Measurements from ENCODE around the gene MAG.

The MAG gene

GRCh38 chr19:35256566-35256965, 35.4 kb upstream of the MAG start:
- Histone ChIP-seq H3K36me3 (ENCODE audit: control insufficient read depth, insufficient read depth, low read length, severe bottlenecking) (no peaks in the 10 kb centered on the region), H3K9ac (ENCODE audit: low read length) (no peak overlapping the region), H3K9me3 (ENCODE audit: control insufficient read depth, low read length) (no peaks in the 10 kb centered on the region), H3K4me1 (ENCODE audit: control insufficient read depth, insufficient read depth, low read length) (no peaks in the 10 kb centered on the region), H3K27me3 (replicated peaks; ENCODE audit: control insufficient read depth, insufficient read depth, low read length) (peaks cover 20% of the 10 kb centered on the region), H3K4me3 (ENCODE audit: low read length) (no peak overlapping the region)
- DNase-seq (ENCODE audit: low read depth) = no peak

DNA sequence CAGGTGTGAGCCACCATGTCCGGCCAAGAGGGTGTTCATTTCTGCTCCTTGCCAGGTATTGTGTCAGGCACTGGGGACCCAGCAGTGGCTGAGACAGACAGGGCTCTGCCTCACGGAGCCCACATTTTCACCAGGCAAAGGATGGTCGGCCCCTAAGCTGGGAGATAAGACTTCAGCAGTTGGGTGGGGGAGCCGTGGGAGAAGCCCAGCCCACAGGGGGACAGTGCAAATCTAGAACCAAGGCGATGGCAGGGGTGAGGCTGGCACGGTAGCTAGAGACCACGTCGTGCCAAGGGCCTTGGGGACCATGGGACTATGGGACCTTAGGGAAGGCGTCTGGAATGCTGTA, 34.9 kb upstream of the MAG start:
- Histone ChIP-seq H3K4me3 (ENCODE audit: low read length) (no peak overlapping the region), H3K36me3 (ENCODE audit: control insufficient read depth, insufficient read depth, low read length, severe bottlenecking) (no peaks in the 10 kb centered on the region), H3K9me3 (ENCODE audit: control insufficient read depth, low read length) (no peaks in the 10 kb centered on the region), H3K27me3 (replicated peaks; ENCODE audit: control insufficient read depth, insufficient read depth, low read length) (peaks cover 20% of the 10 kb centered on the region), H3K9ac (ENCODE audit: low read length) (no peak overlapping the region), H3K4me1 (ENCODE audit: control insufficient read depth, insufficient read depth, low read length) (no peaks in the 10 kb centered on the region)
- no peak for DNase-seq (ENCODE audit: low read depth)

DNA sequence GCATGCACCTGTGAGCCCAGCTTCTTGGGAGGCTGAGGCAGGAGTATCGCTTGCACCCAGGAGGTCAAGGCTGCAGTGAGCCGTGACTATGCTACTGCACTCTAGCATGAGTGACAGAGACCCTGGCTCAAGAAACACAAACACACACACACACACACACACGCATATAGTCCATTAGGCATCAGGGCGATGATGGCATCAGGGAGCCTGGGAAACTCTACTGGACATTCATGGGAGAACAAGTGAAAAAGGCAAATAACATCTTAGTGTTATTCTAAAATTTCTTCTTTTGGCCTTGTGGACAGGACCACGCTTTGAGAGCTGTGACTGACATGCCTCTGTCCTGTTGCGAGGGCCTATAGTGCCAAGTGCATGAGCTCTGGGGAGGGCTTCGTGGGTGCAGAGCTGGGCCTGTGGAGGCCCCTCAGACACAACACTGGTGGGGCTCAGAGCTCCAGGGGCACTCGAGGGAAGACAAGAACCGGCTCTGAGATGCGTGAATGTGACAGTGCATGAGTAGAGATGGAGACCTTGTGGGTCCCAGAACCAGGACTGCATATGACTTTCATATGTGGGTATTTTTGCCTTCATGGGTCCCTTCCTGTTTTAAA, 31.2 kb upstream of the MAG start:
- DNase-seq (ENCODE audit: low read depth) = no peak
- Histone ChIP-seq H3K36me3 (ENCODE audit: control insufficient read depth, insufficient read depth, low read length, severe bottlenecking) (no peaks in the 10 kb centered on the region), H3K9ac (ENCODE audit: low read length) (no peak overlapping the region), H3K4me1 (ENCODE audit: control insufficient read depth, insufficient read depth, low read length) (peaks cover 11% of the 10 kb centered on the region), H3K4me3 (ENCODE audit: low read length) (no peak overlapping the region), H3K9me3 (ENCODE audit: control insufficient read depth, low read length) (no peaks in the 10 kb centered on the region), H3K27me3 (replicated peaks; ENCODE audit: control insufficient read depth, insufficient read depth, low read length) (peaks cover 20% of the 10 kb centered on the region)

GRCh38 chr19:35261356-35262100, 30.4 kb upstream of the MAG start:
- H3K4me1 ChIP-seq (ENCODE audit: control insufficient read depth, insufficient read depth, low read length) = peaks cover 19% of the 10 kb centered on the region

DNA sequence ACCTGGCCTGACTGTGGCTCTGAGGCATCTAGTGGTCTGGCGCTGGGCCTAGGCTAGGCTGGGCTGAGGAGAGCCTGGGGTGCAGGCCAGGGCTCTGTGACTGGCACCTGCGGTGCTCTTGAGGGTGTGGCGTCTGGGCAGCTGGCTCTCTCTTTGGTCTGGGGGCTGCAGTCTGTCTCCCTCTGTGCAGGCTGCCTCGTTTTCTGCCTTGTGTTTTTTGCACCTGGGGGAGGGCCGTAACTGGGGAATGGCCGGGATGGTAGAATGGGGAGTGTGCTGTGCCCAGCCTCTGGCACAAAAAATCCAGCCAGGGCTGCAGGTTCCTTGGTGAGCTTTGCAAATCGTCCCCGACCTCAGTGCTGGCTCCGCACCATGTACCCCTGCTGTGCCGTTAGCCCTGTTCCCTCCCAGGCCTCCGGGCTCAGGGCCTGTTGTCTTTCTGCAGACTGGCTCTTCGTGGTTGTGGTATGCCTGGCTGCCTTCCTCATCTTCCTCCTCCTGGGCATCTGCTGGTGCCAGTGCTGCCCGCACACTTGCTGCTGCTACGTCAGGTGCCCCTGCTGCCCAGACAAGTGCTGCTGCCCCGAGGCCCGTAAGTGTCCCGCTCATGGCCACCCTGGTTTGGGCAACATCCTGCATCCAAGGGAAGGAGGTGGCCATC, 29.7 kb upstream of the MAG start:
- DNase-seq (ENCODE audit: low read depth) = no peak
- Histone ChIP-seq H3K4me3 (ENCODE audit: low read length) (no peak overlapping the region), H3K4me1 (ENCODE audit: control insufficient read depth, insufficient read depth, low read length) (peaks cover 23% of the 10 kb centered on the region), H3K36me3 (ENCODE audit: control insufficient read depth, insufficient read depth, low read length, severe bottlenecking) (no peaks in the 10 kb centered on the region), H3K27me3 (replicated peaks; ENCODE audit: control insufficient read depth, insufficient read depth, low read length) (peaks cover 16% of the 10 kb centered on the region), H3K9me3 (ENCODE audit: control insufficient read depth, low read length) (no peaks in the 10 kb centered on the region), H3K9ac (ENCODE audit: low read length) (no peak overlapping the region)

More at GRCh38 chr19:35261356-35262100, 30.4 kb upstream of the MAG start:
- H3K36me3 ChIP-seq (ENCODE audit: control insufficient read depth, insufficient read depth, low read length, severe bottlenecking) = no peaks in the 10 kb centered on the region
- H3K9ac ChIP-seq (ENCODE audit: low read length) = no peak overlapping the region
- H3K9me3 ChIP-seq (ENCODE audit: control insufficient read depth, low read length) = no peaks in the 10 kb centered on the region
- H3K27me3 ChIP-seq (replicated peaks; ENCODE audit: control insufficient read depth, insufficient read depth, low read length) = peaks cover 20% of the 10 kb centered on the region
- DNase-seq (ENCODE audit: low read depth) = no peak
- no peak overlapping the region for H3K4me3 ChIP-seq (ENCODE audit: low read length)

- no peaks in the 10 kb centered on the region for H3K9me3 ChIP-seq (ENCODE audit: control insufficient read depth, low read length)
- H3K27me3 ChIP-seq (replicated peaks; ENCODE audit: control insufficient read depth, insufficient read depth, low read length) = no peaks in the 10 kb centered on the region
- H3K4me1 ChIP-seq (ENCODE audit: control insufficient read depth, insufficient read depth, low read length) = peaks cover 23% of the 10 kb centered on the region
- no peak overlapping the region for H3K9ac ChIP-seq (ENCODE audit: low read length)
- H3K36me3 ChIP-seq (ENCODE audit: control insufficient read depth, insufficient read depth, low read length, severe bottlenecking) = no peaks in the 10 kb centered on the region
- DNase-seq (ENCODE audit: low read depth) = no peak
- no peak overlapping the region for H3K4me3 ChIP-seq (ENCODE audit: low read length)
Measured at GRCh38 chr19:35264268-35265125, 27.5 kb upstream of the MAG start.

DNA sequence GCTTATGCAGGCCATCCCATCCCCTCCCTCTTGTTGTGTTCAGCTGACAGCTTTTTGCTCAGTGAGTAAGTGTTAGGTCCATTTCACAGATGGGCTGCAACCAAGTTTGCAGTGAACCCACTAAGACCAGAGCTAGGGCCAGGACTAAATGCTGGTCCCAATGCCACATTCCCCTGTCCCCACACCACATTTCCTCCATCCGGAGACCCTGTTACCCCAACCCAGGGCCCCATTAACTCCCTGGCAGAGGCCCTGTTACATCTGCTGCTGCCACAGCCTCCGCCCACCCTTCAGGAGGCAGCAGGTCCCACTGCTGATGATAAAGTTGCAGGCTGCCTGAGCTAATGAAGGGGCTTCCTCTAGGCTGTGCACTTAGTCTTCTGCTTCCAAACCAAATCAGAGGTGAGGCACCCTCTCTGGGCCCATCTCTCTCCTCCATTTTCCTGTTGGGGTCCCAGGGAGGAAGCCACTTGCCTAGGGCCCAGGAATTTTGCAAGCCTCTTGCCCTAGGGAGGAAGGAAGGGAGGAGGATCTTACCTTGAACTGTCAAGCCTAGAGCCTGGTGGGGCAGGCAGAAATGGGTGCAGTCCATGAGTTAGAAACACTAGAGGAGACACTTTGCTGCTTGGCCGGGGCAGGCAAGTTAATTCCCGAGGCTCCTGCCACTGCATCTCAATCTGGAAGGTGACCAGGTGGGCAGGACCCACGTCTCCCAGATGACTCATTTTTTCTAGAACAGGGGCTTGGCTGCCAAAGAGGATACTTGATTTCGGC, 26.6 kb upstream of the MAG start:
- H3K4me1 ChIP-seq (ENCODE audit: control insufficient read depth, insufficient read depth, low read length) = peaks cover 23% of the 10 kb centered on the region
- no peak overlapping the region for H3K4me3 ChIP-seq (ENCODE audit: low read length)
- peaks cover 1% of the 10 kb centered on the region for H3K36me3 ChIP-seq (ENCODE audit: control insufficient read depth, insufficient read depth, low read length, severe bottlenecking)
- no peak for DNase-seq (ENCODE audit: low read depth)
- no peaks in the 10 kb centered on the region for H3K27me3 ChIP-seq (replicated peaks; ENCODE audit: control insufficient read depth, insufficient read depth, low read length)
- no peak overlapping the region for H3K9ac ChIP-seq (ENCODE audit: low read length)
- H3K9me3 ChIP-seq (ENCODE audit: control insufficient read depth, low read length) = no peaks in the 10 kb centered on the region

- Histone ChIP-seq H3K36me3 (ENCODE audit: control insufficient read depth, insufficient read depth, low read length, severe bottlenecking) (peaks cover 8% of the 10 kb centered on the region), H3K27me3 (replicated peaks; ENCODE audit: control insufficient read depth, insufficient read depth, low read length) (no peaks in the 10 kb centered on the region), H3K4me1 (ENCODE audit: control insufficient read depth, insufficient read depth, low read length) (peaks cover 23% of the 10 kb centered on the region), H3K9me3 (ENCODE audit: control insufficient read depth, low read length) (no peaks in the 10 kb centered on the region), H3K9ac (ENCODE audit: low read length) (peak overlapping the region; percentile 100), H3K4me3 (ENCODE audit: low read length) (no peak overlapping the region)
- DNase-seq (ENCODE audit: low read depth) = no peak
Measured at GRCh38 chr19:35265900-35266519, 26.0 kb upstream of the MAG start.

DNA sequence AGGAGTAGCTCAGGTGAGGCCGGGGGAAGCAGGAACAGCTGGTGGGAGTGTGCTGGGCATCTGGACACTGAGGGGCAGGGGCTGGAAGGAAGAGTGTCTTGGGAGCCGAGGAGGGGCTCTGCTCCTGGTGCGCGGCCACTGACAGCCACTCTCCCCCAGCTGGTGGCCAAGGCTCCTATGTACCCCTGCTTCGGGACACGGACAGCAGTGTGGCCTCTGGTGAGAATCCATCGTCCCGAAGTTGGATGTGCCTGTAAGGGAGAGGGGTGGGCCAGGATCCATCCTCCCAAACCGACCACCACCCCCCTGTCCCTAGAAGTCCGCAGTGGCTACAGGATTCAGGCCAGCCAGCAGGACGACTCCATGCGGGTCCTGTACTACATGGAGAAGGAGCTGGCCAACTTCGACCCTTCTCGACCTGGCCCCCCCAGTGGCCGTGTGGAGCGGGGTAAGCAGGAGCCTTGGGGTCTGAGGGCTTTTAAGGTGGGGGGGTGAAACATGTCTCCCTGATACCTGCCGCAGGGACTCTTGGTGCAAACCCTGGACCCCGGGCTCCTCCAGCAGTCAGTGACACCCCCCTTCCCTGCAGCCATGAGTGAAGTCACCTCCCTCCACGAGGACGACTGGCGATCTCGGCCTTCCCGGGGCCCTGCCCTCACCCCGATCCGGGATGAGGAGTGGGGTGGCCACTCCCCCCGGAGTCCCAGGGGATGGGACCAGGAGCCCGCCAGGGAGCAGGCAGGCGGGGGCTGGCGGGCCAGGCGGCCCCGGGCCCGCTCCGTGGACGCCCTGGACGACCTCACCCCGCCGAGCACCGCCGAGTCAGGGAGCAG, 25.2 kb upstream of the MAG start:
- Histone ChIP-seq H3K4me1 (ENCODE audit: control insufficient read depth, insufficient read depth, low read length) (peaks cover 23% of the 10 kb centered on the region), H3K4me3 (ENCODE audit: low read length) (peak overlapping the region; percentile 97), H3K36me3 (ENCODE audit: control insufficient read depth, insufficient read depth, low read length, severe bottlenecking) (peaks cover 16% of the 10 kb centered on the region), H3K9me3 (ENCODE audit: control insufficient read depth, low read length) (no peaks in the 10 kb centered on the region), H3K9ac (ENCODE audit: low read length) (peak overlapping the region; percentile 100), H3K27me3 (replicated peaks; ENCODE audit: control insufficient read depth, insufficient read depth, low read length) (no peaks in the 10 kb centered on the region)
- DNase-seq (ENCODE audit: low read depth) = peak; percentile 47
